ENCODE data around the gene MEGF10.

- TF ChIP-seq ELF4 (IDR thresholded peaks at IDR 0.05) (no peak), BHLHE40 (IDR thresholded peaks at IDR 0.05; ENCODE audit: borderline replicate concordance) (no peak), FOXK2 (IDR thresholded peaks at IDR 0.05) (no peak), L3MBTL2 (conservative IDR thresholded peaks at IDR 0.05) (no peak)
Measured at GRCh38 chr5:127243011-127243410, 47.6 kb upstream of the MEGF10 start.

Data from HEK293T (cell line).